HT1080 (cell line): ENCODE data around the gene DPP3. TPM values are rescaled to one million over a fixed set of nuclear protein-coding genes. Genes with fewer than 3 reads are reported as not detected.
"Not testable (repeated sequence)": the region's sequence is repeated elsewhere in the genome, so short reads cannot be mapped to it uniquely, and the experiment has no call there.

Source experiments
- DNase-seq: peaks from one replicate; pipeline ENCODE4 v3.0.0-alpha.2; 2015; ENCODE audit warnings: low read depth
- total RNA-seq: library from RNA; depleted of rRNA; stranded (reverse); fragments of >200 nt; shearing (Covaris generic); gene quantifications from 2 replicates; pipeline ENCODE4 v1.2.3, GENCODE V29; 2014

The DPP3 gene
- total RNA-seq, 1 experiment from 2014 or later, result 83.9 TPM

- no peak for DNase-seq
Observed at GRCh38 chr11:66529655-66530054, 49.4 kb downstream of the DPP3 start.

- DNase-seq, result no peak
Observed at GRCh38 chr11:66530927-66531709, 50.9 kb downstream of the DPP3 start.

- DNase-seq, result no peak
Observed at GRCh38 chr11:66531841-66532240, 51.6 kb downstream of the DPP3 start.

- no peak for DNase-seq
Observed at GRCh38 chr11:66532784-66533183, 52.5 kb downstream of the DPP3 start.

GRCh38 chr11:66539170-66539869 lies 59.1 kb downstream of the DPP3 start:
- DNase-seq, result no peak

GRCh38 chr11:66539870-66540213 lies 59.6 kb downstream of the DPP3 start:
- no peak for DNase-seq

GRCh38 chr11:66540598-66540997 lies 60.4 kb downstream of the DPP3 start:
- not testable (repeated sequence) for DNase-seq

GRCh38 chr11:66541892-66542291 lies 61.7 kb downstream of the DPP3 start:
- no peak for DNase-seq

- peak; percentile 60 for DNase-seq
Observed at GRCh38 chr11:66542362-66542761, 62.1 kb downstream of the DPP3 start.

- no peak for DNase-seq
Observed at GRCh38 chr11:66543263-66544107, 63.3 kb downstream of the DPP3 start.

- DNase-seq, result not testable (repeated sequence)
Observed at GRCh38 chr11:66544952-66545351, 64.7 kb downstream of the DPP3 start.

GRCh38 chr11:66545701-66546367 lies 65.6 kb downstream of the DPP3 start, which contains the start of gene ZDHHC24:
ZDHHC24 (minus strand) TSS chr11:66546048; CDS start chr11:66546003, 45 bp downstream.
- DNase-seq, result peak; percentile 96

- DNase-seq, result no peak
Observed at GRCh38 chr11:66546368-66546965, 66.2 kb downstream of the DPP3 start, which contains the start of gene ACTN3. ACTN3 (plus strand) TSS chr11:66546903; CDS start chr11:66546938, 35 bp downstream.

GRCh38 chr11:66546966-66547661 lies 66.9 kb downstream of the DPP3 start:
- no peak for DNase-seq

- no peak for DNase-seq
Observed at GRCh38 chr11:66547662-66548009, 67.4 kb downstream of the DPP3 start.

GRCh38 chr11:66548041-66548440 lies 67.8 kb downstream of the DPP3 start:
- no peak for DNase-seq

- DNase-seq, result no peak
Observed at GRCh38 chr11:66548774-66549630, 68.8 kb downstream of the DPP3 start.

- DNase-seq, result no peak
Observed at GRCh38 chr11:66549696-66550095, 69.5 kb downstream of the DPP3 start.

- DNase-seq, result no peak
Observed at GRCh38 chr11:66550887-66551286, 70.7 kb downstream of the DPP3 start.
